GM18505 (cell line): Measurements from ENCODE around the gene DCXR.

Experiments
- ATAC-seq: cut with Tn5 transposase; IDR thresholded peaks from one replicate; pipeline ENCODE4 v1.9.1; 2021; ENCODE audit not compliant: unreplicated experiment
- POLR2A ChIP-seq: IDR thresholded peaks from 4 replicates; pipeline ENCODE4 v1.6.1; 2011; ENCODE audit warnings: borderline replicate concordance; ENCODE audit not compliant: insufficient read depth, insufficient read length; ENCODE audit errors: extremely low read depth

Gene DCXR

DNA sequence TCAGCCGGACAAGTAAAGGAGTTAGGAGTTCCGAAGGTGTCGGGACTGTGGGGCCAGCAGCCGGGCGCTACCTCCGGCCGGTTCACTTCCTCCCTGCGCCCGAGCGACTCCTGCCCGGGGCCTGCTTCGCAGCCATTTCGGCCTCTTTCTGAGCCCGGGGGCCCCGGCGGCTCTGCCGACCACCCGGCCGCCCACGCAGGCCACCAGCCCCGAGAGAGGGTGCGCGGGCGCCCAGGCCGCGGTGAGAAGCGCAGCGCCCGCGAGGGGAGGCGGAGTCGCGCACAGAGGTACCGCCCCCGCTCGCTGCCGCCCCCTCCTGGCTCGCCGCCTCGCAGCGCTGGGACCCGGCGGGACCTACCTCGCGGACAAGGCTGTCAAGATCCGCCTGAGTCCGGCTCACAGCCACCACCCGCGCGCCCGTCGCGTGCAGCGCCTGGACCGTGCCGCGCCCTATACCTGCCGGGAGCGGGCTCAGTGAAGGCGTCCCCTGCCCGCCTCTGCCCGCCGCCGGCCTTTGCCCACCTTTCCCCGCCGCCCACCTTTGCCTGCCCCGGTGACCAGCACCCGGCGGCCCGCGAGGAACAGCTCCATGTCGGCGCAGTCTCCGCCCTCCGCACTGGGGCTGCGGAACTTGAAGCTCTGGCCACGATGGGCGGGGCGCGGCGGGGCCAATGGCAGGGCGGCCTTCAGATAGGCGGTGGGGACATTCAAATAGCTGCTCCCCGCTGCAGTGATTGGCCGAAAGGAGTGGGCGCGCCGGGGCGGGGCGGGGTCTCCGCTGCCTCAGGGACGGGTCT is at the start of gene DCXR:
DCXR (minus strand) TSS at position 606 of the 797 bp plus-strand sequence; CDS start at position 591, 15 bp downstream.
- peak; percentile 94 for TF ChIP-seq POLR2A
- peak; percentile 76 for ATAC-seq

- no peak for TF ChIP-seq POLR2A
Observed at GRCh38 chr17:82085931-82086764, 48.7 kb upstream of the DCXR start.

GRCh38 chr17:82085031-82085861 is 47.7 kb upstream of the DCXR start:
- no peak for TF ChIP-seq POLR2A
- ATAC-seq, result no peak

More at GRCh38 chr17:82085931-82086764, 48.7 kb upstream of the DCXR start:
- no peak for ATAC-seq

- no peak for ATAC-seq
- TF ChIP-seq POLR2A, result no peak
Observed at GRCh38 chr17:82084373-82085030, 47.0 kb upstream of the DCXR start.

GRCh38 chr17:82083533-82084359 is 46.2 kb upstream of the DCXR start:
- no peak for TF ChIP-seq POLR2A
- ATAC-seq, result no peak

GRCh38 chr17:82083009-82083408 is 45.5 kb upstream of the DCXR start:
- TF ChIP-seq POLR2A, result no peak
- ATAC-seq, result no peak

- no peak for TF ChIP-seq POLR2A
- no peak for ATAC-seq
Observed at GRCh38 chr17:82082456-82082855, 45.0 kb upstream of the DCXR start.

GRCh38 chr17:82081966-82082365 is 44.5 kb upstream of the DCXR start:
- no peak for ATAC-seq
- no peak for TF ChIP-seq POLR2A

DNA sequence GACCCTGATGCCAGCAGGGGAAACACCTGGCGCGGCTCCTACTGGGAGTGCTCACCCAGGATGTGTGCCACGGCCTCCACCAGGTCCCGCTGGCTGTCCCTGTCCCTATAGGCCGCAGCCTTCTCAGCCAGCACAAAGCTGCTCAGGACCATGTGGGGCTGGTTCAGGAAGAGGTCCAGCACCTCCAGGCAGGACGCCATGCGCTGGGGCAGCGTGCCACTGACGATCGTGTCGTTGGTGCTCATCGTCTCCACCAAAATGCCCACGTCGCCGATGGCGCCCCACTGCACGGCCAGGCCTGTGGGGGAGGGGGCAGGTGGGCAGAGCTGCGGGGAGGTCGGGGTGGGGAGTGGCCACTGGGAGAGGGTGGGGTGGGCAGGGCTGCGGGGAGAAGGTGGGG is 44.0 kb upstream of the DCXR start:
- no peak for TF ChIP-seq POLR2A
- ATAC-seq, result no peak

- ATAC-seq, result no peak
- TF ChIP-seq POLR2A, result no peak
Observed at GRCh38 chr17:82080789-82081464, 43.4 kb upstream of the DCXR start.

DNA sequence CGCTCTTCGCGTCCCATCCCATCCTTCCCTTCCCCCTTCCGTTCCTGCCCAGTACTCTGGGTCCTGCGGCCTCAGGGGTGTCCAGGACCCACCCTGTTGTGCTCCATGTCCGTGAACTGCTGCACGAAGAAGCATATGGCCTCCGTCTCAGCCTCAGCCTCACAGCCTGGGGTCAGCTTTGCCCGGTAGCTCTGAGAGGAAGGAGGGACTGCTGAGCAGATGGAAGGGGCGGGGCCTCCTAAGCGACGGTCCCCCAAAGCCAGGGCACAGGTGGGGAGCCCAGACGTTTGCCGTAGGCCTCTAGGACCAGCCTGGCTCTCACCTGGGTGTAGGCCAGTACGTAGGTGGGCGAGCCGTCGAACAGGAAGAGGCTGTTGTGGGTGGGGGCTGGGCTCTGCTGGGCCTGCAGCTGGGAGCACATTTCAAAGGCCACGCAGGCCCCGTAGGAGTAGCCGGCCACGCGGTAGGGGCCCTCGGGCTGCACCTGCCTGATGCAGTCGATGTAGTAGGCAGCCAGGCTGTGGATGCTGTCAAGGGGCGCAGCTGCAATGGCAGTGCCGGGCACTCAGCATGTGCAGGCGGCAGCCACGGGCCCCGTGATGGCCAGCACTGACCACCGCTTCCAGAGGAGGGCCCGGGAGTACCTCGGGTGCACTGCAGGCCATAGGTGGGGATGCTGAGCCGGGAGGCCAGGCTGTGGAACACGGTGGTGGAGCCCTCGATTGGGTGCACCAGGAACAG is 42.7 kb upstream of the DCXR start:
- ATAC-seq, result no peak
- TF ChIP-seq POLR2A, result no peak
